ENCODE measurements around the gene DCAF4. TPM values are rescaled to one million over a fixed set of nuclear protein-coding genes. Genes with fewer than 3 reads are reported as not detected.
"Not testable (repeated sequence)": the region's sequence is repeated elsewhere in the genome, so short reads cannot be mapped to it uniquely, and the experiment has no call there.

Gene DCAF4
- total RNA-seq, 2 donors from 2014 or later: 8.3 to 11.3 TPM

GRCh38 chr14:72952171-72952570 is 25.9 kb downstream of the DCAF4 start:
- no peak for DNase-seq
- intact Hi-C loops (cut with DNase I): no loop called here
- TF ChIP-seq, protein P1, sequence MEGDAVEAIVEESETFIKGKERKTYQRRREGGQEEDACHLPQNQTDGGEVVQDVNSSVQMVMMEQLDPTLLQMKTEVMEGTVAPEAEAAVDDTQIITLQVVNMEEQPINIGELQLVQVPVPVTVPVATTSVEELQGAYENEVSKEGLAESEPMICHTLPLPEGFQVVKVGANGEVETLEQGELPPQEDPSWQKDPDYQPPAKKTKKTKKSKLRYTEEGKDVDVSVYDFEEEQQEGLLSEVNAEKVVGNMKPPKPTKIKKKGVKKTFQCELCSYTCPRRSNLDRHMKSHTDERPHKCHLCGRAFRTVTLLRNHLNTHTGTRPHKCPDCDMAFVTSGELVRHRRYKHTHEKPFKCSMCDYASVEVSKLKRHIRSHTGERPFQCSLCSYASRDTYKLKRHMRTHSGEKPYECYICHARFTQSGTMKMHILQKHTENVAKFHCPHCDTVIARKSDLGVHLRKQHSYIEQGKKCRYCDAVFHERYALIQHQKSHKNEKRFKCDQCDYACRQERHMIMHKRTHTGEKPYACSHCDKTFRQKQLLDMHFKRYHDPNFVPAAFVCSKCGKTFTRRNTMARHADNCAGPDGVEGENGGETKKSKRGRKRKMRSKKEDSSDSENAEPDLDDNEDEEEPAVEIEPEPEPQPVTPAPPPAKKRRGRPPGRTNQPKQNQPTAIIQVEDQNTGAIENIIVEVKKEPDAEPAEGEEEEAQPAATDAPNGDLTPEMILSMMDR (IDR thresholded peaks at IDR 0.05): no peak
- Histone ChIP-seq H3K4me3 (no peak overlapping the region), H3K27ac (no peak overlapping the region), H3K27me3 (no peaks in the 10 kb centered on the region), H3K9ac (ENCODE audit: low read depth in 2 of 2, low read length in 2 of 2) (no peak overlapping the region), H3K9me3 (no peaks in the 10 kb centered on the region), H3K4me1 (no peaks in the 10 kb centered on the region), H3K36me3 (peaks cover 4% of the 10 kb centered on the region)

DNA sequence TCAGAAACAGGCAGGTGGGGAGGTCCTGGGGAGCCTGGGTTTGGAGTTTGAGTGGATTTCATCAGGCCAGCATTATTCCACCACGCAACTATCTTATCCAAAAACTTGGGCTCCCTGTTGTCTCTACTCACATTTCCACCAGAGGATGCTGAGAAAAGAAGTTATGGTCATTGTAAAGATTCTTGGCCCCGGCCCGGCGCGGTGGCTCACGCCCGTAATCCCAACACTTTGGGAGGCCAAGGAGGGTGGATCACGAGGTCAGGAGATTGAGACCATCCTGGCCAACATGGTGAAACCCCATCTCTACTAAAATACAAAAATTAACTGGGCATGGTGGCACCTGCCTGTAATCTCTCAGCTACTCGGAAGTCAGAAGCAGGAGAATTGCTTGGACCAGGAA is 30.5 kb downstream of the DCAF4 start:
- H3K36me3 ChIP-seq; DNase-seq; H3K9me3 ChIP-seq; H3K9ac ChIP-seq (ENCODE audit: low read depth in 2 of 2, low read length in 2 of 2); H3K4me3 ChIP-seq; H3K27ac ChIP-seq; H3K4me1 ChIP-seq; H3K27me3 ChIP-seq; intact Hi-C loops (cut with DNase I): not testable (repeated sequence)

DNA sequence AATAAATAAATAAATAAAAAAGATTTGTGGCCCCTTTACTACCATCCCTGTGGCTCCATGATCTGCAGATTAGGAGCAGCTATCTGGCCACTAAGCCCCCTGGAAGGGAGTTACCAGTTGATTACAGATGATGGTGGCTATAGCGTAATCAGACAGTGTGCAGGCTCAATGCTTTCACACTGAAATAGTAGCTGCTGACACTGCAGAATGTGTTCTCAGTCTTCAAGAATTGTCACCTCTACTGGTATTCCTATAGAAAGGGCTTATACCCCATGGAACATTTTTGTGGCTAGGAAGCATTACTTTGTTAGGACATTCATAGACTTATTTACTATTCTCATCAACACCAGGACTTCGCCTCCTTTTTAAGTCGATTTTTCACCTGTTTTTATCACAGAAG is 30.9 kb downstream of the DCAF4 start:
- Histone ChIP-seq H3K9me3 (no peaks in the 10 kb centered on the region), H3K4me1 (no peaks in the 10 kb centered on the region), H3K27ac (no peak overlapping the region), H3K4me3 (no peak overlapping the region), H3K36me3 (peaks cover 8% of the 10 kb centered on the region), H3K27me3 (no peaks in the 10 kb centered on the region), H3K9ac (ENCODE audit: low read depth in 2 of 2, low read length in 2 of 2) (no peak overlapping the region)
- intact Hi-C loops (cut with DNase I): no loop called here
- TF ChIP-seq, protein P1 (IDR thresholded peaks at IDR 0.05): no peak
- no peak for DNase-seq

DNA sequence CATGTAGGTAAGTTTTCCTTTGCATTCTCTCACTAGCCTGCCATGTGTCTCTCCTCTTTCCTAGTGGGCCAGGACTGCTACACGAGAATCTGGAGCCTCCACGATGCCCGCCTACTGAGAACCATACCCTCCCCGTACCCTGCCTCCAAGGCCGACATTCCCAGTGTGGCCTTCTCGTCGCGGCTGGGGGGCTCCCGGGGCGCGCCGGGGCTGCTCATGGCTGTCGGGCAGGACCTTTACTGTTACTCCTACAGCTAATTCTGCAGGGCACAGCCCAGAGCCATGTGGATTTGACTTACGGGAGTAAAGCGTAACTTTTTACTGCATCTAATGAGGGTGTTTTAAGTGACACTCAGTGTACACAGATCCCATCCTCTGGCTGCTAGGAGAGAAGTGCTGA is 32.3 kb downstream of the DCAF4 start:
- intact Hi-C loops (cut with DNase I): no loop called here
- no peaks in the 10 kb centered on the region for H3K4me1 ChIP-seq

GRCh38 chr14:72961016-72961415 is 34.8 kb downstream of the DCAF4 start:
- intact Hi-C loops (cut with DNase I); DNase-seq; H3K9me3 ChIP-seq; H3K27me3 ChIP-seq; H3K4me1 ChIP-seq; H3K36me3 ChIP-seq; H3K27ac ChIP-seq; H3K4me3 ChIP-seq; H3K9ac ChIP-seq (ENCODE audit: low read depth in 2 of 2, low read length in 2 of 2): not testable (repeated sequence)

More for the DNA sequence above, 32.3 kb downstream of the DCAF4 start:
- peaks cover 8% of the 10 kb centered on the region for H3K36me3 ChIP-seq
- no peak overlapping the region for H3K4me3 ChIP-seq
- no peaks in the 10 kb centered on the region for H3K9me3 ChIP-seq
- DNase-seq: no peak
- no peak overlapping the region for H3K9ac ChIP-seq (ENCODE audit: low read depth in 2 of 2, low read length in 2 of 2)
- H3K27me3 ChIP-seq: no peaks in the 10 kb centered on the region
- TF ChIP-seq, protein P1 (IDR thresholded peaks at IDR 0.05): no peak
- H3K27ac ChIP-seq: no peak overlapping the region

GRCh38 chr14:72961579-72962335 is 35.5 kb downstream of the DCAF4 start:
- no peaks in the 10 kb centered on the region for H3K4me1 ChIP-seq
- TF ChIP-seq, protein P1 (IDR thresholded peaks at IDR 0.05): no peak
- H3K27ac ChIP-seq: no peak overlapping the region
- DNase-seq: no peak
- intact Hi-C loops (cut with DNase I): no loop called here
- H3K9ac ChIP-seq (ENCODE audit: low read depth in 2 of 2, low read length in 2 of 2): no peak overlapping the region
- H3K36me3 ChIP-seq: peaks cover 8% of the 10 kb centered on the region
- H3K27me3 ChIP-seq: no peaks in the 10 kb centered on the region
- H3K9me3 ChIP-seq: no peaks in the 10 kb centered on the region
- no peak overlapping the region for H3K4me3 ChIP-seq

GRCh38 chr14:72962336-72962754 is 36.1 kb downstream of the DCAF4 start:
- H3K36me3 ChIP-seq; H3K9ac ChIP-seq (ENCODE audit: low read depth in 2 of 2, low read length in 2 of 2); H3K4me1 ChIP-seq; intact Hi-C loops (cut with DNase I); H3K27ac ChIP-seq; H3K4me3 ChIP-seq; H3K9me3 ChIP-seq; H3K27me3 ChIP-seq: not testable (repeated sequence)
- peak; percentile 23 for DNase-seq

Data from colonic mucosa (tissue), 4 donors.